ENCODE data around the gene GBP6.
"Not testable (repeated sequence)": the region's sequence is repeated elsewhere in the genome, so short reads cannot be mapped to it uniquely, and the experiment has no call there.

GBP6 gene

GRCh38 chr1:89390707-89391106 lies 26.8 kb downstream of the GBP6 start:
- Histone ChIP-seq H3K4me3 (no peak overlapping the region), H3K27me3 (ENCODE audit: low read depth) (no peaks in the 10 kb centered on the region), H3K9me3 (no peaks in the 10 kb centered on the region), H3K36me3 (replicated peaks) (no peaks in the 10 kb centered on the region), H3K4me1 (no peaks in the 10 kb centered on the region)
- in situ Hi-C loops (cut with MboI; ENCODE audit: low sequenced_read_pairs): no loop called here
- DNase-seq (ENCODE audit: low spot score in 2 of 2): no peak

DNA sequence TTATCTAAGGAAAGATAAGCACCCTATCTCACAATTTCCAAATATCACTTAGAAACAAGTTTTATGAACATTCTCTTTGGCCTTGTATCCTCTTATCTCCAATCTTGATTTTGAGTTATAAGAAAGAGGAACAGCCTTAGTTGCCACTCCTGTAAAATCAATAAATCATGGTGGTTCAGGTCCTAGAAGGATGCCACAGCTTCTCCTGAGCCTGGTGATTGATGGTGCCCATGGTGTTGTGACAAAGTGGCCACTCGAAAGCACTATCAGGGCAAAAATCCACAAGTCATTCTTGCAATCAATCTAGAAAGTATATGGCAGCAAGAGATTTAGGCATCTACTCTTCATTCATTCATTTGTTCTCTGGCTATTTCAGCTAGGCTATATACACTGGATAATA lies 27.8 kb downstream of the GBP6 start:
- Histone ChIP-seq H3K4me1 (no peaks in the 10 kb centered on the region), H3K36me3 (replicated peaks) (no peaks in the 10 kb centered on the region), H3K4me3 (no peak overlapping the region), H3K9me3 (no peaks in the 10 kb centered on the region), H3K27me3 (ENCODE audit: low read depth) (no peaks in the 10 kb centered on the region)
- no peak for DNase-seq (ENCODE audit: low spot score in 2 of 2)
- in situ Hi-C loops (cut with MboI; ENCODE audit: low sequenced_read_pairs): no loop called here

- H3K4me3 ChIP-seq: no peak overlapping the region
- H3K27me3 ChIP-seq (ENCODE audit: low read depth): no peaks in the 10 kb centered on the region
- no peaks in the 10 kb centered on the region for H3K9me3 ChIP-seq
- H3K4me1 ChIP-seq: no peaks in the 10 kb centered on the region
- no peaks in the 10 kb centered on the region for H3K36me3 ChIP-seq (replicated peaks)
- no peak for DNase-seq (ENCODE audit: low spot score in 2 of 2)
- in situ Hi-C loops (cut with MboI; ENCODE audit: low sequenced_read_pairs): no loop called here
These were observed 31.0 kb downstream of the GBP6 start for GRCh38 chr1:89394851-89395250.

DNA sequence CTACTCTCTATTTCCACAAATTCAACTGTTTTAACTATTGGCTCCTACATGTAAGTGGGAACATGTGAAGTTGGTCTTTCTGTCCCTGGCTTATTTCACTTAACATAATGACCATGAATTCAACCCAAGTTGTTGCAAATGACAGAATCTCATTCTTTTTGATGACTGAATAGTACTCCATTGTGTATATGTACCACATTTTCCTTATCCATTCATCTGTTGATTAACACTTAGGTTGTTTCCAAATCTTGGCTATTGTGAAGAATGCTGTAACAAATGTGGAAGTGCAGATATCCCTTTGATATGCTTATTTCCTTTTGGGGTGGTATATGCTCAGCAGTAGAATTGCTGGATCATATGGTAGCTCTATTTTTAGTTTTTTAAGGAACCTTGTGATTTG lies 33.0 kb downstream of the GBP6 start:
- Histone ChIP-seq H3K36me3 (replicated peaks) (no peaks in the 10 kb centered on the region), H3K27me3 (ENCODE audit: low read depth) (no peaks in the 10 kb centered on the region), H3K9me3 (no peaks in the 10 kb centered on the region), H3K4me3 (no peak overlapping the region), H3K4me1 (no peaks in the 10 kb centered on the region)
- in situ Hi-C loops (cut with MboI; ENCODE audit: low sequenced_read_pairs): no loop called here
- DNase-seq (ENCODE audit: low spot score in 2 of 2): no peak

GRCh38 chr1:89405275-89405929 lies 41.5 kb downstream of the GBP6 start:
- Histone ChIP-seq H3K36me3 (replicated peaks) (no peaks in the 10 kb centered on the region), H3K9me3 (no peaks in the 10 kb centered on the region), H3K4me1 (no peaks in the 10 kb centered on the region), H3K4me3 (no peak overlapping the region), H3K27me3 (ENCODE audit: low read depth) (no peaks in the 10 kb centered on the region)
- in situ Hi-C loops (cut with MboI; ENCODE audit: low sequenced_read_pairs): no loop called here
- DNase-seq (ENCODE audit: low spot score in 2 of 2): no peak

- no peaks in the 10 kb centered on the region for H3K4me1 ChIP-seq
- H3K9me3 ChIP-seq: no peaks in the 10 kb centered on the region
- no peaks in the 10 kb centered on the region for H3K36me3 ChIP-seq (replicated peaks)
- in situ Hi-C loops (cut with MboI; ENCODE audit: low sequenced_read_pairs): no loop called here
- no peak overlapping the region for H3K4me3 ChIP-seq
- DNase-seq (ENCODE audit: low spot score in 2 of 2): no peak
- no peaks in the 10 kb centered on the region for H3K27me3 ChIP-seq (ENCODE audit: low read depth)
These were observed 43.5 kb downstream of the GBP6 start for GRCh38 chr1:89407360-89407759.

- H3K4me1 ChIP-seq; H3K27me3 ChIP-seq (ENCODE audit: low read depth); DNase-seq (ENCODE audit: low spot score in 2 of 2); in situ Hi-C loops (cut with MboI; ENCODE audit: low sequenced_read_pairs); H3K9me3 ChIP-seq; H3K4me3 ChIP-seq; H3K36me3 ChIP-seq (replicated peaks): not testable (repeated sequence)
These were observed 43.9 kb downstream of the GBP6 start for GRCh38 chr1:89407768-89408167.

DNA sequence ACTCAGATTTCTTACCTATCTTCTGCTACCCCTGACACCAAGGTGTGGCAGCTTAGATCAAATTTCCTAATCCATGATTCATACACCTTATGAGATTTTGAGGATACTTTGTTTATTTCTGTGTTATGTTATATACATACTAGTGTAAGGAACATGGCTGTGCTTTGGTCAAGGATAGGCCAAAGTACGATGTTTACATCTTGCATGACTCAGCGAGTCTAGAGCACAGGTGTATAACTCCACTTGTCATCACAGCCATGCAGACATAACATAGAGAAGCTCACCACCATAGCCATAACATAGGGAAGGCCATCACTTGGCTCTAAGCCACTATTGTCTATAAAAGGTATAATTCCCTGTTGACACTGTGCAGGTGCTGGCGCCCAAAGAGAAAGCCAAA lies 61.2 kb downstream of the GBP6 start:
- no peaks in the 10 kb centered on the region for H3K4me1 ChIP-seq
- H3K27me3 ChIP-seq (ENCODE audit: low read depth): no peaks in the 10 kb centered on the region
- in situ Hi-C loops (cut with MboI; ENCODE audit: low sequenced_read_pairs): no loop called here
- DNase-seq (ENCODE audit: low spot score in 2 of 2): no peak
- H3K4me3 ChIP-seq: no peak overlapping the region
- H3K36me3 ChIP-seq (replicated peaks): no peaks in the 10 kb centered on the region
- no peaks in the 10 kb centered on the region for H3K9me3 ChIP-seq

DNA sequence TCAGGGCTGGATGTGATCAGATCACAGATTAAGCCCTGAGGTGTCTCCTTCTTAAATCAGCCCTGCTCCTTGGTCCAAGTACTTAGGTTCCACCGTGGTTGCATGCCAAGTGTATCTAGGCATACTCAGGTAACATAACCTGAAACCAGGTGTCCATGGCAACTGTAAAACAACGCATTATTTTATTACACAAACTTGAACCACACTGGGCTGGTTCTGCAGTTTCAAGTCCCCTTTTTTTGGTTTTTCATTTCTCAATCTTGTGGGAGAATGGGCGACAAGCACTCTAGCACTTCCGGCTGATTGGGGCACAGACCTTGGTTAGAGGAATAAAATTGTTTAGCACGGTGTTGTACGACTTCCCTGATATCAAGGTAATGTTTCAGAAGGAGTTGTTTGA lies 65.2 kb downstream of the GBP6 start:
- Histone ChIP-seq H3K27me3 (ENCODE audit: low read depth) (peaks cover 2% of the 10 kb centered on the region; the same call in 1 of the 2 replicates), H3K36me3 (replicated peaks) (no peaks in the 10 kb centered on the region), H3K4me1 (no peaks in the 10 kb centered on the region), H3K4me3 (no peak overlapping the region), H3K9me3 (no peaks in the 10 kb centered on the region)
- no peak for DNase-seq (ENCODE audit: low spot score in 2 of 2)
- in situ Hi-C loops (cut with MboI; ENCODE audit: low sequenced_read_pairs): no loop called here

- H3K36me3 ChIP-seq (replicated peaks); in situ Hi-C loops (cut with MboI; ENCODE audit: low sequenced_read_pairs); H3K4me1 ChIP-seq; DNase-seq (ENCODE audit: low spot score in 2 of 2); H3K4me3 ChIP-seq; H3K9me3 ChIP-seq; H3K27me3 ChIP-seq (ENCODE audit: low read depth): not testable (repeated sequence)
These were observed 65.8 kb downstream of the GBP6 start for GRCh38 chr1:89429681-89430080.

DNA sequence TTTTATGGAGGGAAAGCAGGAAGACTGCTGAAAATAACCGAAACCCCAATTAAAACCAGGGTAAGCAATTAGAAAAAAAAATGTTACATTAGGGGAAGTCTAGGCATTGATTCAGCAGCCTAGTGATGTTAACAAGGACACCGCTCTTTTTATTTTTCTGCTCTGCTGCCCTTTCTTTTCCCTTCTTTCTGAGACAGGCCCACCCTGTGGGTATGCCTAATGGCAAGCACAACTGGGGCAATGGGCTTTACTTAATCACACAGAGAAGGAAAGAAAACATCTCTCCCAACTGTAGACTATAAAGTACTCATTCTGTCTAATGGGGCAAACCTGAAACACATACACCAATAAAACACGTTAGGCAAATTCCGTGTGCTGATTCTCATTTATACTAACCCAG lies 69.6 kb downstream of the GBP6 start:
- Histone ChIP-seq H3K27me3 (ENCODE audit: low read depth) (peaks cover 8% of the 10 kb centered on the region), H3K36me3 (replicated peaks) (no peaks in the 10 kb centered on the region), H3K4me3 (no peak overlapping the region), H3K9me3 (no peaks in the 10 kb centered on the region), H3K4me1 (no peaks in the 10 kb centered on the region)
- in situ Hi-C loops (cut with MboI; ENCODE audit: low sequenced_read_pairs): no loop called here
- no peak for DNase-seq (ENCODE audit: low spot score in 2 of 2)

DNA sequence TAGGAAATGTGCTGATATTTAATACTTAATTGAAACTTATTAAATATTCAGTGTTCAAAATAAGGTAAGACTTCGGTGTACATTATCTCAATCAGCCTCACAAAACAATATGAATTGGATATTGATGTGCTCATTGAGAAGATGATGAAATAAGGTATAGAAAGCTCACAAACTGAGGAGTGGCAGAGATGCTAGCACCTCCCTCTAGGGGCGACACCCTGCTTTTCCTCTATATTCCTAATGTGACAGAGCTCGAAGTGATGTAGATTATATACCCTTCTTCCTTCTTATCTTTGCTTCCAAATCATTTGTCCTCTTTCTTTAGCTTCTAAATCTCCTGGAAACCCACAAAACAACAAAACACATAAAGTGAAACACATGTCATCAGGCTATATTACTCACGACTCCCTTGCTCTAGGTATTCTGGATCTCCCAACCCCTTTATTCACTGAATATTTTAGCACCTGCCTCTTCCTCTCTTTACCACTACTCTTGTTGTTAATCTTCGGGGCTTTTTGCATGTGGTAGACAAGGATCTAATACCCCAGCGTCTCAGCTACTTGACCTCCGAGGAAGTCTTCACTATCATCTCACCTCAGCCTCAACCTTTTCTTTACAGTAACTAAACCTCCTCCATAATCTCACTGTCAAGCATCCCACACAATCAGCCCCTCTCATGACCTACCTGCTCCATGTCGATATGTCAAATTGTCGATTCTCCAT lies 70.4 kb downstream of the GBP6 start:
- H3K9me3 ChIP-seq; H3K27me3 ChIP-seq (ENCODE audit: low read depth); H3K36me3 ChIP-seq (replicated peaks); H3K4me1 ChIP-seq; DNase-seq (ENCODE audit: low spot score in 2 of 2); in situ Hi-C loops (cut with MboI; ENCODE audit: low sequenced_read_pairs); H3K4me3 ChIP-seq: not testable (repeated sequence)
